NCI-H345 treated with DMSO at 0.1 percent for 48 hours (cell line): ENCODE data around the gene RLN3.

Source experiments
- DNase-seq: peaks from one replicate; lab custom pipeline; 2025; ENCODE audit not compliant: unreplicated experiment; lab: John Stamatoyannopoulos, UW

Gene RLN3

GRCh38 chr19:13995017-13995728 is 32.8 kb upstream of the RLN3 start:
- no peak for DNase-seq

- no peak for DNase-seq
These were observed 31.8 kb upstream of the RLN3 start for GRCh38 chr19:13995878-13996765.

GRCh38 chr19:13996928-13997630 is 30.9 kb upstream of the RLN3 start:
- DNase-seq, result no peak

- DNase-seq, result no peak
These were observed 30.4 kb upstream of the RLN3 start for GRCh38 chr19:13997631-13997962.

- DNase-seq, result no peak
These were observed 29.5 kb upstream of the RLN3 start for GRCh38 chr19:13998426-13998825.

GRCh38 chr19:13999085-13999484 is 28.9 kb upstream of the RLN3 start:
- DNase-seq, result no peak

GRCh38 chr19:14000691-14001375 is 27.1 kb upstream of the RLN3 start:
- DNase-seq, result no peak

- no peak for DNase-seq
These were observed 25.2 kb upstream of the RLN3 start for GRCh38 chr19:14002571-14003250.

- DNase-seq, result no peak
These were observed 24.5 kb upstream of the RLN3 start for GRCh38 chr19:14003251-14004055.

- no peak for DNase-seq
These were observed 23.2 kb upstream of the RLN3 start for GRCh38 chr19:14004619-14005348.

- DNase-seq, result peak; percentile 38
These were observed 22.4 kb upstream of the RLN3 start for GRCh38 chr19:14005349-14006084.

GRCh38 chr19:14006085-14006765 is 21.7 kb upstream of the RLN3 start, which contains the start of gene RFX1:
TSS of gene RFX1 (minus strand) at chr19:14006320. CDS start at chr19:13993843, 12,477 bp downstream.
- DNase-seq, result peak; percentile 96

- no peak for DNase-seq
These were observed 21.0 kb upstream of the RLN3 start for GRCh38 chr19:14006766-14007562.

GRCh38 chr19:14012378-14012915 is 15.5 kb upstream of the RLN3 start:
- DNase-seq, result no peak

- DNase-seq, result no peak
These were observed 12.4 kb upstream of the RLN3 start for GRCh38 chr19:14015524-14016035.

GRCh38 chr19:14019100-14019499 is 8.8 kb upstream of the RLN3 start:
- DNase-seq, result no peak
